HG03064 (cell line): ENCODE measurements around the gene RNF183.

Experiments used
- ATAC-seq: cut with Tn5 transposase; IDR thresholded peaks from one replicate; pipeline ENCODE4 v1.9.1; 2021; ENCODE audit warnings: low read depth; ENCODE audit not compliant: unreplicated experiment

Gene RNF183, protein sequence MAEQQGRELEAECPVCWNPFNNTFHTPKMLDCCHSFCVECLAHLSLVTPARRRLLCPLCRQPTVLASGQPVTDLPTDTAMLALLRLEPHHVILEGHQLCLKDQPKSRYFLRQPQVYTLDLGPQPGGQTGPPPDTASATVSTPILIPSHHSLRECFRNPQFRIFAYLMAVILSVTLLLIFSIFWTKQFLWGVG

DNA sequence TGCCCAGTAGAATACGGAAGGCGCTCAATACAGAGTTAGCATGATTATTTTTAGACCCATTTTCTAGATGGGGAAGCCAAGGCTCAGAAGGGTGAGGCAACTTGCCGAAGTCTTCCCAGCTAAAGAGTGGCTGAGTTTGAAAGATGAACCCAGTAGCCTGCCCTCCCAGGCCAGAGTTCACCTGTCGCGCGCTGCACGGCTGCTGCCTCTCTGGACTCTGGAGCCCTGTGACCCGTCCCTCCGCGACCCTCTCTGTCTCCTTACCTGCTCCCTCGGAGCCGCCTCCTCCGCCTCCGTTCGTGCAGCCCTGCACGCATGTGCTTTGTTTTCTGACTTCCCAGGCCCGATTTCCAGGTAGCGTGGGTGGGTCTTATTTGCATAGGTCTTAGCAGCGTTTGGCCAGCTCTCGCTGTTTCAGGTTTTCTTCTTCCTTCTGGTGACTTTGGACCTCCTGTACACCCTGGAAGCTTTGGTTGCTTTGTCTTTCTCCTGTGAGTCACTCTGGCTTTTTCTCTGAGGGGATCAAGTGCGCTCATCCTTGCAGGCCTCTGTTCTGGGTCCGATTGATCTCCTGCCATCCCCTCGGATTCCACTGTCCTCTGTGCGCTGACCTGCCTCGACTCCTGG lies at the start of gene RNF183:
TSS of gene RNF183 (minus strand) at position 585 of the 627 bp plus-strand sequence. CDS start 5,192 bp downstream, outside the sequence.
- ATAC-seq, result no peak

DNA sequence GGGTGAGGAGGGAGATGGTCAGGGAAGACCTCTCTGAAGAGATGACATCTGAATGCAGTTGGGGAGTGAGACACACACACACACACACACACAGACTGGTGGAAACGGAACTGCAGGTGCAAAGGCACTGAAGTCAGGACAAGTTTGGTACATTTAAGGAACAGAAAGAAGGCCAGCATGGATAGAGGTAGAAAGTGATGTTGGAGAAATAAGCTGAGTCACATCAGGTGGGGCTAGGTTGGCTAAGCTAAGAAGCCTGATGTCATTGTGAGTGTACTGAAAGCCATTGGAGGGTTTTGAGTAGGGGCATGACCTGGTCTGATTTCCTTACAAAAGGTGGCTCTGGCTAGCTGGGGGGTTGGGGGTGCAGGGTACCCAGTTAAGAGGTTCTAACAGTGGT lies 49.2 kb upstream of the RNF183 start:
- no peak for ATAC-seq

DNA sequence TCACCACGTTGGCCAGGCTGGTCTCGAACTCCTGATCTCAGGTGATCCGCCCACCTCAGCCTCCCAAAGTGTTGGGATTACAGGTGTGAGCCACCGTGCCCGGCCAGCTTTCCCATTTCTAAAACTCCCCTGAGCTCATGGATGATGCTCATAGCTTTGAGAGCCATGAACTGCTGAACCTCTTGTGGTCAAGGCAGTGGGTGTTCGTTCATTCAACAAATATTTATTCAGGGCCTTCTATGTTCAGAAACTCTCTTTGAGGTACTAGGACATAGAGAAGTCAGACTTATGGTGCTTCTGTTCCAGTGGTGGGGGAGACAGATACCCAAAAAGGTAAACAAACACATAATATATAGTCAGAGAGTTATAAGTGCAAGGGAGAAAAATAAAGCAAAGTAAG lies 48.8 kb upstream of the RNF183 start:
- ATAC-seq, result no peak

DNA sequence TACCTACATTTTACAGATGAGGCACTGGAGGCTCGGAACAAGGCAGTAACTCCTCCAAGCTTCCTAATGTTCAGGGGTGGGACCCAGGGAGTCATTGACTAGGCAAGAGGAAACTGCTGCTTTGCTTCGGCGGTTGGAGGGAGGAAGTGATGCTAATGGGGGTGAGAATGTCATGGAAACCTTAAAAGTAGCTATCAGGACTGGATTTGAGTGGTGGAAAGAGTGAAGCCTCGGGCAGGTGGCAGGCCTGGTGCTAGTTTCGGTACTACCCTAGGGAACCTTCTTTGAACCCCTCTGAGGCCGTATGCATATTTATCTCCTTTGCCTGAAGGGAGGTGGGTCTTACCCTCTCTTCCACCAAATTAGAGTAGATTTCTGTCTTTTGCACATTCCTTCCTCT lies 47.8 kb upstream of the RNF183 start:
- ATAC-seq, result no peak

DNA sequence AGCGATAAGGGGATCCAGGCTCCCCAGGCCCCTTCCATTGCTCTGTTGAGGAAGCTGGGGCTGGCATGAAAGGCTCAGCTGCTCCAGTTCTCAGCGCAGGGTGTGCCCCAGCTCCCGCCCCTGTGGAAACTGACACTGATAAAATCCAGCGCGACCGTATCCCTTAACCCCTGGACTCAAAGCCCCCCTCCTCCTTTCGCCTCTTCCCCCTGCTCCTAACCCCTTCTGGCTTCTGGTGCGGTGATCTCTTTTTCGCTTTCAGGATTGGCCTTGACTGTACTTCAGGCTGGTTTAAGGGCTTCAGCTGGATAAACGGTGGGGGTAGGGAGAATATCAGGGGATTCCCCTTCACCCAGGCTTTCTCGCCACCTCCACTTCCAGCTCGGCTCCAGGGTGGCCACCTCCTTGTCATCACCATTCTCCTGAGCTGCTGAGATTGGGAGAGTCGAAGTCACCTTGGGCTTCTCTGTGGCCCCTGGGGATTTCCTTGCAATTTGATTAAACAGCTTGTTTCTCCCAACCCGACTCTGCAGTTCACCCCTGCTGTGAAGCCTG lies 47.0 kb upstream of the RNF183 start:
- no peak for ATAC-seq

DNA sequence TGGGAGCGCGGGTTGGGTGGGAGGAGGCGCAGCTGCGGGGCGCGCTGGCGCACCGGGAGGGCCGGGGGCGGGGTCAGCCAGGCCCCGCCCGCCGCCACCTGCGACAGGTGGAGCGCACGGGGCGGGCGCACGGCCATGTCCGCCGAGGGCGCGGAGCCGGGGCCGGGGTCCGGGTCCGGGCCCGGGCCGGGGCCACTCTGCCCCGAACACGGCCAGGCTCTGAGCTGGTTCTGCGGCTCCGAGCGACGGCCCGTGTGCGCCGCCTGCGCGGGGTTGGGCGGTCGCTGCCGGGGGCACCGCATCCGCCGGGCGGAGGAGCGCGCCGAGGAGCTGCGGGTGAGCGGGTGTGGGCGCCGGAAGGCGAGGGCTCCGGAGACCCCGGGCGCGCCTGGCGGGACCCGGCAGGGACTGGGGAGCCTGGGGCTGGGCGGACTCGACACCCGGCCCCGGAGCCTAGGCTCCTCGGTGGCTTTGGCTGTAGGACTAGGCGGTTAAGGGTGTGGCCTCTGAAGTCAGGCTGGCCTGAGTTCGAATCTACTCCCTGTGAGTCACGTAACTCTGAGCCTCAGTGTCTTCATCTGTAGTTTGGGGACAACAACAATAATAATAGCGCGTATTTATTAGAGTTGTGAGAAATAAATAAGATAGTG lies 46.4 kb upstream of the RNF183 start, which contains the start of gene BSPRY:
TSS of gene BSPRY (plus strand) at position 97 of the 650 bp plus-strand sequence. CDS start at position 136, 39 bp downstream.
- peak; percentile 44 for ATAC-seq

DNA sequence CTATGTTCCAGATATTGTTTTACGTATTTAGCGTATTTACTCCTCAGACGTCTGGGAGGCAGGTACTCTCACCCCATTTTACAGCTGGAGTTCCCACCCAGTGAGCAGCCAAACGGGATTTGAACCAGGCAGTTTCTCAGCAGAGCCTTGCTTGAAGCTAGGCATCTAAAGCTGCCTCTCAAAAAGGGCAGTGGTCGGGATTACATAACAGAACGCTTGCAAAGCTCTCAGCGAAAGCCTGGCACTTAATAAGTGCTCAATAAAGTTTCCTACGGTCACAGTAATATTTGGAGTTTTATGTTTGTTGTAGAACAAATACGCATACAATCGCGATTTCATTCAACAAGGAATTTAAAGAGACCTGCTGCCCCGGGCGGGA lies 45.9 kb upstream of the RNF183 start:
- no peak for ATAC-seq

DNA sequence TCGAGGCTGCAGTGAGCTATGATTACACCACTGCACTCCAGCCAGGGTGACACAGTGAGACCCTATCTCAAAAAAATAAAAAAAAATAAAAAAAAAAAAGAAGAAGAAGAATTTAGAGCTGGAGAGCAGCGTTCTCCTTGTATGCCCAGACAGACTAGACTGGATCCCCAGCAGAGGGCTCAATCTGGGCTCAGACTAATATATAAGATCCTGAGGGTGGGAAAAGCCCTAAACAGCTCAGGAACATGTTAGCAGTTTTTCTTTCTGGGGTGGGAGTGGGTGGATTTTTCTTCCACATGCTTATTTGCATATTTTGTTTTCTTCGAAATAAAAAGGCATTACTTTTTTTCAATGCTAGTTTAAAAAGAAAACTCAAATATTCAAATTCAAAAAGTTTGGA lies 45.3 kb upstream of the RNF183 start:
- ATAC-seq, result no peak

DNA sequence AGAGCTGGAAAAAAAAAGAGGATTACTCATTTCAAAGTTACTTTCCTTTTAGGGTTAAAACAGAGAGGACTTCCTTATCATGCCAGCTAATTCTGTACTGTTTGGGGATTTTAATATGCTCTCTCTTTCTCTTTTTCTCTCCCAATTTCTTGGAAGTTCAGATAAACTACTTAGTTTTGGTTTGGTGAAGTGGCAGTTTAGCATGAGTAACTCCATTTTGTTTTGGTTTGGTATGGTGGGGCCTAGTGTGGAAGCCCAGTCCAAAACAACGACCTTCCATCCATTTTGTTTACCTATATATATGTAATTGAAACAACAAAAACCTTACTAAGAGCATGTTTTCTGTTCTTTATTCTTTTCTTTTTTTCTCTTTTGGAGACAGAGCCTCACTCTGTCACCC lies 42.5 kb upstream of the RNF183 start:
- no peak for ATAC-seq

DNA sequence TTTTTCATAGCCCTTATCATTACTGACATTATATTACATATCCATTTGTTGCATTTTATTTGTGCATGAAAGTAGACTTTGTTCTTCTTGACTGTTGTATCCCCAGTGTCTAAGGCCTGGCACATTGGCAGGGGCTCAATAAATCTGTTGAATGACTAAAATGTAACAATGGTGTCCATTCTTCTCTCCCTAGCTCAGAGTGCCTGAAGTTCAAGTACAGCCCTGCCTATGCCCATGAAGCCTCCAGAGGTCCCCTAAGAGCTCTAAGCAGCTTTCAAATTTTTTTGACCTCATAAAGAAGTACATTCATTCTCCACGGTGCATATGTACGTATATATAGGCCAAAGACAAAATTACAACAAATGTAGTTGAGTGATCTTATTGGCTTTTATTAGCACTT lies 42.0 kb upstream of the RNF183 start:
- ATAC-seq, result no peak

DNA sequence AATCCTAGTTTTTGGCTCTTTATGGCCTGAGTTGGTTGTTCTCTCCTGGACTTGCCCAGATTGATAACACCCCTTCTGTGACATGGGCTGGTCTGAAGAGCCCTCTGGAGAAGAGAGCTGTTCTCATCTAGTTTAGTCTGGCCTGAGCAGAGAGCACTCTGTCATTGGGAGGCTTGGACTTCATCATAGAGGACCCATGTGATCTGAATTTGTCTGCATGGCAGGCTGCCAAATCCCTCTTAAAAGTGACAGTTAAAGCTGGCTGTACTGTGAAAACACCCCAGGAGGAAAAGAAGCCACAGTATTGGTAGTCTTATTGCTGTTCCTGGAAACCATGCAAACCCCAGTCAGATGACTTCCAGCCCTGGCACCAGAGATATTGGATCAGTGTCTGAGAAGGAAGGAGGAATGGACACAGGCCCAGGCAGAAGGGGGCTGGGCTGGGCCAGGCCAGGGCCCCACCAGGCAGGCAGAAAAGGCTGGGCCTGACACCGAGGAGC lies 40.6 kb upstream of the RNF183 start:
- ATAC-seq, result no peak

DNA sequence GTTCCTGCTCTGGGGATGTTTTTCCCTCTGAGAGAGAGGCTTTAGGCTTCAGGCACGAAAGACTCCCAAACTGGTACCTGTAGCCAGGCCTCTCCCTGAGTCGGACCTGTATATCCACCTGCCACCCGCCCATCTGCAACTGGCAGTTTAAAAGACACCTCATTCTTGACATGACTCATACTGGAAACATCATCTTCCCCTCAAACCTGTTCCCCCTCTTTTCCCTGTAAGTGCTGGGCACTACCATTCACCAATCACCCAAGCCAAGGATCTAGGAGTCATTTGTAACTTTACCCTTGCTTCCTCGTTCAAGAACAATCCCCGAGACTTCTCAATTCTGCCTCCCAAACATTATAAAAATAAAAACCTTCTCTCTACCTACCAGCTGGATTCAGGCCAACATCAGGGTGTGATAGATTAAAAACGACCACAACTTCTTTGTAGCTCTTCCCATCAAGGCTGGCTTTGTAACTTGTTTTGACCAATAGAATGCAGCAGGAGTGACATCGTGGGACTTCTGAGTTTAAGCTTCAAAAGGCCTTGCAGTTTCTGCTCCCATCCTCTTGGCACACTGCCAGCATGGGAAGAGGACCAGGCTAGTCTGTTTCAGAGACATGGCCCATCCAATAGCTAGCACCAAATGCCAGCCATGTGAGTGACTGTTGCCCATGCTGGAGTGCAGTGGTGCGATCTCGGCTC lies 38.7 kb upstream of the RNF183 start:
- no peak for ATAC-seq

DNA sequence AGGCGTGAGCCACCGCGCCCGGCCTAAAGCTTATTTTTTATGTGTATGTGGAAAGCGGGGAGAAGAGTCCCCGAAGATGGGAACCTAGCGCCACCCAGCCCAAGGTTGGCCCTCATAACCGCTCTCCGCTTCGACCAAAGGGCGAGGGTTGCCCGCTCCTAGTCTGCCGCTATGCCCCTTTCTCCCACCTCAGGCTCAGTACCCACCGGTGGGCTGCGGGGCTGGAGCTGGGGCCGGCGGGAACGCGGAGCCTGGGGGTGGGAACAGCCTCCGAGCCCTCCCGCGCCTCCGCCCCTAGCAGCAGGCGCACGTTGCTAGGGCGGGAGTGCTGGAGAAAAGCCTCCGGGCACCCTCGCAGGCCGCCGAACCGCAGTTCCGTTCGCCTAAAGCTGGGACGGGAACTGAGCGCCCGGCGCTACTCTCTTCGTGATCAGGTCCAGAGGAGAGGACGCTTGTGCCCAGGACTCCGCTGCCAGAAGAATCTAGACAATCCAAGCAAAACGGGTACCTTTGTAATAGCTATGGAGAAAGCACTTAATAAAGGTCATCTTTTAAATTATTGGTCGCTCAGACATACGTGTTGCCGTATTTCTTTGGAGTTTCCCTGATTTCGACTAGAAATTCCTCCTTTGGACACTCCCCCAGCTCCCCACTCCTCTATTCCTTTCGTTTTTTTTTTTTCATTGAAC lies 37.0 kb upstream of the RNF183 start, which contains the start of gene WDR31:
TSS of gene WDR31 (minus strand) at position 265 of the 689 bp plus-strand sequence. CDS start 8,253 bp downstream, outside the sequence.
- peak; percentile 98 for ATAC-seq

DNA sequence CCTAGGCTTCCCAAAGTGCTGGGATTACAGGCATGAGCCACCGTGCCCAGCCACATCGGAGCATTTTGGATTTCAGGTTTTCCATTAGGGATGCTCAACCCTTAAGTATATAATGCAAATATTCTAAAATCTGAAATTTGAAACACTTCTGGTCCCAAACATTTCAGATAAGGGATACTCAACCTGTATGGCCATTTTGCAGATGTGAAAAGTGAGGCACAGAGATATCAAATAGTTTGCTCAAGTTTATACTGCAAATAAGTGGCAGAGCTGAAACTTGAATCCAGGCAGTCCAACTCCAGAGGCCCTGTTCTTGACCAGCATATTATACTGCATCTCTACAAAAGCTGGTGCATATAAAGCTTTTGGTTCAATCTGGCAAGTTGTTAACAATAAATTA lies 34.5 kb upstream of the RNF183 start:
- ATAC-seq, result no peak

DNA sequence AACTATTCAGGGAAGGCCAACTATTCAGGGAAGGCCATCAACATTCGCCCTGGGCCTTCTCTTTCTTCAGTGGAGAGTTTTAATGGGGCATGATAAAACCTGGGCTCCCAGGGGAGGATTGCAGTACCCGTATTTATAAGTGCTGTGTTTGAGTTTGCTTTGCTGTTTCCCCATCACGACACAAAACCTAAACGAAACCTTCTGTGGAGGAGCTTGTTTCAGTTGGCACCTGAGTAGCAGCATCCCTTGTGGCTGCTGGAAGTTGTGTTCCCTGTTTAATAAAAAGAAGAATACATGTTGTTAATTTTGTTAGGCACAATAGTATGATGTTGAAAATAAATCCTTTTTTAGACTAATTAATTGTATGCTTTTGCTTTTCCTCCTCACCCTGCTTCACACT lies 28.6 kb upstream of the RNF183 start:
- ATAC-seq, result no peak

DNA sequence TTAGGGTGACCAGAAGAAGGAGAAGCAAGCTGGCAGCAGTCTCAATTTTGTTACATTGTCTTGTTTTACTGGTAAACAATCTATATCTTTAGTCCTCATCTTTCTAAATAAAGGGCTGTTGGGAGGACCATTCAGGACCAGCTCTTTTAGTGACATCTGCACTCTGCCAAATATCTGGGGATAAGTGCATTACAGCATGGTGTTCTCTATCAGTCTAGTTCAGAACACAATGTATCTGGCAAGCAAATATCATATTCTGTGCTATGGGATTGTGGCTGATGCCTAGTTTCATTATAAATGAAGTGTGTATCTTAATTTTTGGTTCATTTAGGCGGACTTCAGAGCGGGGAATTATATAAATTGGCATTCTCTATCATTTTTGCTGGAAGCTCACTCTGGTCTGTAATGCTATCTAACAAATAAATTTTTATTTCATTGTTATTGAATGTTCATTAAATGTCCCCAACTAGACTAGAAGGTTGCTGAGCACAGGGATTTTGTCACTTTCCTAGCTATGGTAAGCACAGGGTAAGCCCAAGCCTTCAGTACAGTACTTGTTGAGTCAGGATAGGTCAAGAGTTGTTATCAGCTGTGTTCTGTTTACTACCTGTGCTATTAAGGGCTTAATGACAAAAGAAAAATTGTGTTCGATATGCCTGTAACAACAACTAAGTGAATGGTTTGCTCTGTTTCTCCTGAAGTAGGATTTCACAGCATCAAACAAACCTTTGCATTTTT lies 25.0 kb upstream of the RNF183 start:
- no peak for ATAC-seq

DNA sequence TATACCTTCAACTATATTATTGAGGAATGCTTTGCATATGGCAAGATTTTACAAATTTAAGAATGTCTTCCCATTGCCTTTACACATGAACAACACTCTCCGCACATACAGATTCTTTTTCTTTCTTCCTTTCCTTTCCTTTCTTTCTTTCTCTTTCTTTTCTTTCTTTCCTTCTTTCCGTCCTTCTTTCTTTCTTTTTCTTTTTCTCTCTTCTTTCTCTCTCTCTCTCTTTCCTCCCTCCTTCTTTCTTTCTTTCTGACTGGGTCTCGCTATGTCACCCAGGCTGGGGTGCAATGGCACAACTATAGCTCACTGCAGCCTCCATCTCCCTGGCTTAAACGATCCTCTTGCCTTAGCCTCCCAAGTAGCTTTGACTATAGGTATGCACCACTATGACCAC lies 23.1 kb upstream of the RNF183 start:
- ATAC-seq, result no peak

DNA sequence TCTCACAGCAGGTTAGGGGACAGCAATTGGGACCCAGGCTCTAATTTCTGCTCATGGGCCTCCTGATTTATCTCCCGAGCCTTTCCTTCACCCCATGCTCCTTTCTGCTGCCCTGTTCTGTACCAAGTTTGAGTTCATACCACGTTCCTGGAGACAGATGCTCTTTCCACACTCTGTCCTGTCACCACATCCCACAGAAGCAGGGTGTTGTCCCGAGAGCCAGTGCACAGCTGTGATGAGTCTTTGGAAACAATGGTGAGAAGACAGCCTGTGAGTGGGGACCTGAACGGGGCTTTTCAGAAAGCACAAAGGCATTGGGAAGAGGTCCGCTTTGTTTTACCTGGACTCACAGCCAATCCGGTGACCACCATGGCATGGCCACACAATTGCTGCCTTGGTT lies 19.5 kb upstream of the RNF183 start:
- no peak for ATAC-seq

DNA sequence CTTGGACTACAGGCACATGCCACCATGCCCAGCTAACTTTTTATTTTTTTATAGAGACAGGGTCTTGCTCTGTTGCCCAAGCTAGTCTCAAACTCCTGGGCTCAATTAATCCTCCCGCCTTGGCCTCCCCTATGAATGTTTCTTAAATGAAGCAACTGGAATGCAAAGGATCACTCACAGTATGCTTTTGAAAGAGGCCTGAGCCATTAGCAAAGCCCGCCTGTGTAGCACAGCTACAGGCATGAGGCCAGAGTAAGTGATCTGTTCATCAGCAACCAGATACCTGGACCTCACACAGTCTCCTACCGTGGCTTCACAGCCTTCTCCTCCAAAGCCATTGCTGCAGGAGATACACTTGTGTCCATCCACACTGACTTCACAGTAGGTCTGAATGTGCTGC lies 16.9 kb upstream of the RNF183 start:
- ATAC-seq, result no peak

DNA sequence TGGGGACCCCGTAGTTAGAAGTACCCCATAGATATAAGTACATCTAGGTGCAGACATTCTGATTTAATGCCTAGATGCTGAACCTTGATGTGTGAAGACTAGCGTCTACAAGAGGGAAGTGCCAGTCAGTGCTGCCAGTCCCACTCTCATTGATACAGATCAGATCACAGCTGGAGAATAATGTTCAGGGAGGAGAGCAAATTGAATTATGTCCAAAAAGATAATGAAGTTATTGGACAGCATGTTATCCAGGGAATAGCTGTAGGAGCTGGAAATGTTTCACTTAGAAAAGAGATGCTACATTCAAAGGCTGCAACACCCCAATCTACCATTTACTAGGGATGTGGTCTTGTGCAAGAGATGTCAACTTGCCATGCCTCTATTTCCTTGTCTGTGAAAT lies 15.9 kb upstream of the RNF183 start:
- ATAC-seq, result no peak
